Measurements from ENCODE around the gene POTEH.
"Not testable (repeated sequence)": the region's sequence is repeated elsewhere in the genome, so short reads cannot be mapped to it uniquely, and the experiment has no call there.

GRCh38 chr22:15759443-15760097 lies 69.7 kb downstream of the POTEH start:
- not testable (repeated sequence) for TF ChIP-seq CTCF (conservative IDR thresholded peaks at IDR 0.05; ENCODE audit: low read depth, low read length); EZH2phosphoT487 (IDR thresholded peaks at IDR 0.05; ENCODE audit: borderline replicate concordance, low read length); EZH2 (IDR thresholded peaks at IDR 0.05; ENCODE audit: low read length, unreplicated experiment)
